T-helper 22 cell (primary cell): ENCODE results near the gene TLCD1.
A peak's percentile ranks its signal among the peaks of the same experiment; 100 is the strongest.

Source experiments
- DNase-seq: peaks from one replicate; pipeline ENCODE4 v3.0.0-alpha.2; 2020; ENCODE audit warnings: low read depth

The TLCD1 gene

GRCh38 chr17:28712705-28713415 is 13.2 kb downstream of the TLCD1 start:
- no peak for DNase-seq

- peak; percentile 53 for DNase-seq
These were observed 13.9 kb downstream of the TLCD1 start for GRCh38 chr17:28712032-28712704.

- peak; percentile 27 for DNase-seq
These were observed 14.4 kb downstream of the TLCD1 start, which contains the start of gene PROCA1 for GRCh38 chr17:28711723-28712031. Gene PROCA1 (minus strand): TSS chr17:28711888. CDS start chr17:28711660, 228 bp downstream.

DNA sequence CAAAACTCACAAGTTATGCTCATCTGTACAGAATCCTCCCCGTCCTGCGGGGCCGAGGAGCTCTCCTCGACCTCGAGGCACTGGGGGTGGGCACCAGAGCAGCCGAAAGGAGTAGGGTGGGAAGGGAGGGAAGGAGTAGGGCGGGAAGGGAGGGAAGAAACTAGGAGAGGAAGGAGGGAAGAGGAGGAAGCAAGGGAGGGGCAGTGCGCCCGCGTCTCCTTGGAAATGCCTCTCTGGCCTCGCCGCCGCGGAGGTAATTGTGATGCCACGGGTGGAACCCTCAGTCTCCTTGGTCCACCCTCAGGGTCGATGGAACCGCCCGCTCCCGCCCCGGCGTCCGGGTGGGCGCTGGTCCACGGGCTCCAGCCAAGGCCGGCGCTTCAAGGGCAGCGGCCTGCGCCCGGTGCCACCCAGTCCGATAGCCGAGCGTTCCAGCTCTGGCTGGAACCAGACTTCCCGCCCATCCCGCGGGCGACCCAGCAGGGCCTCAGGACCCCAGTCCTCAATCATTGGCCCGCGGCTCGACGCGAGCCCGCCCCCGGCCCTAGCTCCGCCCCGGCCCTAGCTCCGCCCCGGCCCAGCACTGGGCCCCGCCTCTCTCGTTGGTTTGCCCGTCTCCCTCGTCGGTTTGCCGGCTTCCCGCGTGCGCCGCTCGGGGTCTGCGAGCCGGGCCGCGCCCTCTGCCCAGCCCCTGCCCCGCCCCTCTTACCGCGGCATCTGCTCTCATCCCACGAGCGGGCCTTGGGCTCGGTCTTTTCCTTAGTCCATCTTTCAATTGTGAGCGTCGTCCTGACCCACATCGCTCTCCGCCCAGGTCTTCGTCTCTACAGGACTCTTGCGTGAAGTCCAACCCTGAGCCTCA is 14.9 kb downstream of the TLCD1 start:
- DNase-seq = peak; percentile 83

GRCh38 chr17:28707339-28707720 is 18.7 kb downstream of the TLCD1 start:
- no peak for DNase-seq

DNA sequence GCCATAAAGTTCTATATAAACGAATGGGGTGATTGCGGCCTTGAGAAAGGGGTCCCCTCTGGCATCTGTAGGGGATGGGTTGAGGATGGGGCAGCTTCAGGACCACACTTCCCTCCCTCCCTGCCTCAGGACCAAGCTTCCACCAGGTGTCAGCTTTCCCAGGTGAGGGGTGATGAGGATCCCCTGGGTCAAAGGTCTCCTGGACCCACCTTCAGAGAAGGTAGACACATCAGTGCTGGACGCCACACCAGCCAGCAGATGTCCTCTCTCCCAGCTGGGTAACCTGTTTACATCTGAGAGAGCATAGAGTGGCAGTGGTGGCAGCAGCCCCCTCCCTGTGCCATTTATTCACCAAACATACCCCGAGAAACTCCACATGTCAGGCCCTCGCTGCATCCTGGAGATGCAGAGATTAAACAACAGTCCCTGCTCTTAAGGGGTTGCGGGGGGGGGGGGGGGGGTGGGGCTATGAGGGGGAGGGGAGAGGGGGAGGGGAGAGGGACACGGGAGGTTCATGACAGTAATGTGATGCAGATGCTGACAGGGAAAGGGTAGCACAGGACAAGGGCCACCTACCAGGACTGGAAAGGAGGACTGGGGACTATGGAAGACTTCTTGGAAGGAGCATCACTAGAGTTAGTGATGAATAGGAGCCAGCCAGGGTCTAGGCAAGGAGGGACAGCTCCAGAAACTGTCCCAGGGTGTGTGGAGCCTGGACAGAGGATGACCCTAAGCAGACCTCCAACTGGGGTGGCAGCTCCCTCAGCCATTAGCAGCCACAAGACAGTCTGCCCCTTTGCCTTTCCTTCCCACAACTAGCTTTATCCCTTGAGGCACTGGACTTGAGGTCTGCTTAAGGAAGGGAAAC is 19.3 kb downstream of the TLCD1 start:
- no peak for DNase-seq

DNA sequence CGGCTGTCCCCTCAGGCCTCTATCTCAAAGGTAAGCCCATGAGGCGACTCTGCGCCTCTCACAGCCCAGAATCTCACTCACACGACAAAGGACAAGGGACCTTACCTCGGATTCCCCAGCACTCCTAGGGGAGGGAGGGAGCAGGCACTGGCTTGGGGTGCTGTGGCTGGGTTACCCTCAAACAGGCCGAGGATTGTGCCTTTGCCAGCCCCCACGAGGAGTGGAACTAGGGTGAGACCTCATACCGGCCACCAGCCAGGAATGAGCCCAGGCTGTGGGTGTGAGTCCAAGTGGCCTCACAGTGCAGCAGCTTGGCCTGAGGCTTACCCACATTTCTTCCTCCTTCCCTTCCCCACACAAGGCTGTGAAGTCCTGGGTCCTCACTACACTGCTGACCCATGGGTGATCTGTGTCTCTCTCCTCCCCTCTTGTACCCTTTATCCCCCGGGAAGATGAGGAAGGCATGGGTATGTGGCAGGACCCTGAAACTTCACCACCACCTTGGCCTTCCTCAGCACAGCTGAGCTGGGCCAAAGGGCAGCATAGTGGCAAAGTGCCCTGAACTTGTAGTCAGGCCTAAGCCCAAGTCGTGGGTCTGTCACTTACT is 20.2 kb downstream of the TLCD1 start:
- no peak for DNase-seq

DNA sequence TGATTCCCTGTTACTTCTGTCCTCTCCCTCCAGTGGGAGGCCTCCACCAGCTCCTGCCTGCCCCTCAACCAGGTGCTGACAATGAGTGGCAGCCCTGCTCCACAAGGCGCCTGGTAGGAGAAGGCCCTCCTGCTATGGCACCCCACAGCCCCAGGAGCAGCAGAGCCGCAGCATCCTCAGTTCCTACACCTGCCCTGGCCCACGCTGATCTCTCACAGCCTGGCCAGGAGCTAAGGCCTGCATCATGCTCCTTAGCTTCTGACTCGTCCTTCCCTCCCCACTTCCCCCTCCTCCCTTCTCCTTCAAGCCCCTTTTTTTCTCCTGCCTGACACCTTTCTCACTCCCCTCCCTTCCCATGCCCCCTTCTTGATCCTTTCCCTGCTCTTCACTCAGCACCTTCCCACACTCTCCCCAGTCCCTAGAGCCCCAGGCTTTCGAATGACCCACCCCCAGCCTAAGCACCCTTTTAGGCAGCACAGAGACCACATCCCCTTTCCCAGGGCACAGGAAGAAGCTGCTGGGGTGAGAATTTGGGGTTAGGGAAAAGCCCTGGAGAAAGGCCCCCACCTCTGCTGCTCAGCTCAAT is 20.9 kb downstream of the TLCD1 start:
- no peak for DNase-seq

DNA sequence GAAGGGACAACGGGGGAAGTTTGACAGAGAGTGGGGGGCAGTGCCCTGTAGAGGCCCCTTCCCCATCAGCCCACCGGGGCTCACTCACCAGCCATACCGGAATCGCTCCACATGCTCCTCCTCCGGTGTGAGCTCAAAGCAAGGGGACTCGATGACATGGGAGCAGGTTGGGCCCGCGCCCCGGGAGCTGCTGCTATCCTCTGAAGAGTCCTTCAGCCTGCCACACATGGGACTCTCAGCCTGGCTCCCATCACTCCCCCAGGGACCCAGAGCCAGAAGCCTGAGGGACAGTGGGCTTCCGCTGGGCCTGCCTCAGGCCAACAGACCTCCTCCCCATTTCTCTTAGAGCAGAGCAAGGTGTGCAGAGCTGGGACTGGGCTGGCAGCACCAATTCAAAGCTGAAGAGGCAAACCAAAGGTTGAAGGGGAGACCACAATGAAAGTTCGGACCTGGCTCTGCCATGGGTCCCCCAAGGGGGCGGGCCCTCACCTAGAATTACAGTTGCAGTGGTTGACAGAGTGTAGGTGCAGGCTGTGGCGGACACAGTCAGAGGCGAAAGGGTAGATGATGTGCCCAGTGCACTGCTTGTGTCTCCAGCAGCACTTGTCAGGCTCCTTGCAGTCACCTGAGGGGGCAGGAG is 21.7 kb downstream of the TLCD1 start:
- DNase-seq = no peak

GRCh38 chr17:28703552-28704218 is 22.3 kb downstream of the TLCD1 start:
- DNase-seq = no peak

DNA sequence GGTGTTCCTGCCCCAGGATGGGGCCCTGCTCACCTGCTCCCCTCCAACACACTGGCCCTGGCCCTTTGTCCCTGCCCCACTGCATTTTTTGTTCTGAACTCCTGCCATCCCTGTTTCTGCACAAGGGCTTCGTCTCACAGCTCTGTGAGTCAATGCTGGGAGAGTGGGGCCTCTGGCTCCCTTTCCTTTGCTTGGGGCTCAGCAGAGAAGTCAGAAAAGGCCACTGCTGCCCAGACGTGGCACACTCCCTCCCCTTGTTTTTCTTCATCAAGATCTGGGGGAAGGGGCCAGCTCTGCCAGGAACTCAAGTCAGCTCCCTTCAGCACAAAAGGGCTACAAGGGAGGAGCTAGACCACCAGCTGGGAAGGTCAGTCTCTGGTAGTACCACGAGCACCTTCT is 23.3 kb downstream of the TLCD1 start:
- DNase-seq = no peak

GRCh38 chr17:28702026-28702751 is 23.8 kb downstream of the TLCD1 start:
- DNase-seq = no peak

DNA sequence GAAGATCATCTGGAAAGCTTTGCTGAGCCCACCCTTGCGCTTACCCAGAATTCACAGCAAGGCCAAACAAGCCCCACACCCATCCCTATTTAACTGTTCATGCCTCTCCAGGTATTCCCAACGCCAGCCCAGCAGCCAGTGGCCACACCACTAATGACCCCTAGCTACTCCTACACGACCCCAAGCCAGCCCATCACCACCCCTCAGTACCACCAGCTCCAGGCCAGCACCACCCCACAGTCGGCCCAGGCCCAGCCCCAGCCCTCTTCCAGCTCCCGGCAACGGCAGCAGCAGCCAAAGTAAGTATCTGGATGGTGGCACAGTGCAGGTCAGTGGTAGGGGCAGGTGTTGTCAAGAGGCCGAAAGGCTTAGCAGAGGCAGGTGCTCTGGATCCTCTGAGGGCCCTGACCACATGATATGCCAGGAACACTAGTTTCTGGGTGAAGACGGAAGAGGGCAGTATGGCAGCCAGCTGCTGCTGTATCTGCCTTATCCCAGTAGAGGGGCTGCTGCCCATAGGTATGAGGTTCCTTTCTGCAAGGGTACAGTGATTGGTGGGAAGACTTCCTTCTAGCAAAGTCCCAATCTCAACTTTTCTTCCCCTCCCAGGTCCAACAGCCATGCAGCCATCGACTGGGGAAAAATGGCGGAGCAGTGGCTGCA is 25.1 kb downstream of the TLCD1 start:
- no peak for DNase-seq

DNA sequence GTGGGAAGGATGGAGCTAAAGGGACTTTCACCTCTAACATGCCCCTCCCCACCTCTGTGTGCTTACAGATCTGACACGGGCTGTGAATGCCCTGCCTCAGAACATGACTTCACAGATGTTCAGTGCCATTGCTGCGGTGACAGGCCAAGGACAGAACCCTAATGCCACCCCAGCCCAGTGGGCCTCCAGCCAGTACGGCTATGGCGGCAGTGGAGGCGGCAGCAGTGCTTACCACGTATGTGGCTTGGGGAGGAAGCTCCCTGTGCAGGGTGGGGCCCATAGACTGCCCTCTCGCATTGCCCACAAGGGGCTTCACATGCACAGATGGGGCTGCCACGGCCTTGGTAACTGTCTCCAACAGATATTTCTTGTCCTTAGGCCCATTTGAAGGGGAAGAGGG is 25.8 kb downstream of the TLCD1 start:
- DNase-seq = no peak

GRCh38 chr17:28698253-28698941 is 27.6 kb downstream of the TLCD1 start:
- no peak for DNase-seq

GRCh38 chr17:28693869-28694268 is 32.2 kb downstream of the TLCD1 start:
- no peak for DNase-seq

DNA sequence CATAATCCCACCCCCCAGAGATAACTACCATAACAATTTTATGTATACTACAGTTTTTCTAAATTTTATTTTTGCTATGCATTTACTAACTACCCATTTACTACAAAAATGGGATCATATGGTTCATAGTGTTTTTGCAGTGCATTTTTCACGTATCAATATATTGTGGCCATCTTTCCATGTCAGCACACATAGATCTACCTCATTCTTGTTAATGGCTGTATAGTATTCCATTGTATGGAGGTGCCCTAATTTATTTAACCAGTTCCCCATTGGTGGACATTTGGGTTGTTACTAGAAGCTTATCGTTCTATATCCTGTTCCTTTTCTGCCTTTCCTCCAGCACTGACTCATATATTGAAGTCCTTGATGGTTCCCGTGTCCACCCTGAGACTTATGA is 37.0 kb downstream of the TLCD1 start:
- no peak for DNase-seq

- no peak for DNase-seq
These were observed 37.6 kb downstream of the TLCD1 start for GRCh38 chr17:28688481-28688880.
